Spleen (tissue), 7 donors: Measurements from ENCODE around the gene TMPRSS6.

Experiments used
- POLR2A ChIP-seq, 3 donors: fragments of 450-650 bp; IDR thresholded peaks; one replicate each; pipeline ENCODE4 v1.5.1; 2017; ENCODE audit warnings: antibody characterized with exemption in 3 of 3, mild to moderate bottlenecking in 1 of 3
- POLR2AphosphoS5 ChIP-seq, 3 donors: sonication (generic); formaldehyde crosslinking; IDR thresholded peaks; one replicate each; pipeline ENCODE4 v1.5.1; 2017; ENCODE audit warnings: antibody characterized with exemption in 3 of 3
- TF ChIP-seq, protein P1 (sequence below), 11 experiments: fragments of 200-600 bp in 7 of 11; fragments of 450-650 bp in 4 of 11; sonication (generic) in 4 of 11; IDR thresholded peaks in 8 of 11; conservative IDR thresholded peaks in 3 of 11; 1 replicate in 7 of 11; 2 replicates in 4 of 11; pipeline versions ENCODE4 v1.4.0 to v1.8.0; 2016 to 2021; ENCODE audit warnings: antibody characterized with exemption in 11 of 11, inconsistent platforms in 4 of 11, mild to moderate bottlenecking in 1 of 11
- donor health status: DM: no; HTN: no; CAD: no; lungs with moderate emphysema.
- donor health status: DM: no; HTN: no; CAD: no.
- donor health status: DM: no; HTN: no; CAD: no.

DNA sequence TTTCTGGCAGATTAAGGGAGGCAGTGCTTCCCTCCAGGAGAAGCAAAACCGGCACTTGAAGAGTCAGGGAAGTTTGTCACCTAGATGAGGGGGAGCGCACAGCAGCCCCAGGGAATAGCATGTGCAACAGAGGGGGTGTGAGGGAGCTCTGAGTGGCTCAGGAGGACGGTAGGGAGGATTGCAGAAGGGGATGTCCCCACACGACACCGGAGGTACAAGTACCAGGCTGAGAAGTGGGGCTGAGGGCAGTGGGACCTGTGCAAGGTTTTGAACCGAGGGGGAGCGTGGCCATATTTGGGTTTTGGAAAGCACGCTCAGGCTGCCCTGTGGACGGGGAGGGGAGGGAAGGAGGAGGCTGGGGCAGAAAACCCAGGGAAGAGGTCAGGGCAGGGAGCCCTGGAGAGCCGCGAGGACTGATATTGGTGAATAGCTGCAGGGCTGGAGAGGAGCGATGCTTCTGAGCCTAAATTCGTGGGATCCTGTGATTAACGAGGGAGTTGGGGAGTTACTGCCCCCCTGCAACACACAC is 17.9 kb upstream of the TMPRSS6 start:
- TF ChIP-seq, protein P1, sequence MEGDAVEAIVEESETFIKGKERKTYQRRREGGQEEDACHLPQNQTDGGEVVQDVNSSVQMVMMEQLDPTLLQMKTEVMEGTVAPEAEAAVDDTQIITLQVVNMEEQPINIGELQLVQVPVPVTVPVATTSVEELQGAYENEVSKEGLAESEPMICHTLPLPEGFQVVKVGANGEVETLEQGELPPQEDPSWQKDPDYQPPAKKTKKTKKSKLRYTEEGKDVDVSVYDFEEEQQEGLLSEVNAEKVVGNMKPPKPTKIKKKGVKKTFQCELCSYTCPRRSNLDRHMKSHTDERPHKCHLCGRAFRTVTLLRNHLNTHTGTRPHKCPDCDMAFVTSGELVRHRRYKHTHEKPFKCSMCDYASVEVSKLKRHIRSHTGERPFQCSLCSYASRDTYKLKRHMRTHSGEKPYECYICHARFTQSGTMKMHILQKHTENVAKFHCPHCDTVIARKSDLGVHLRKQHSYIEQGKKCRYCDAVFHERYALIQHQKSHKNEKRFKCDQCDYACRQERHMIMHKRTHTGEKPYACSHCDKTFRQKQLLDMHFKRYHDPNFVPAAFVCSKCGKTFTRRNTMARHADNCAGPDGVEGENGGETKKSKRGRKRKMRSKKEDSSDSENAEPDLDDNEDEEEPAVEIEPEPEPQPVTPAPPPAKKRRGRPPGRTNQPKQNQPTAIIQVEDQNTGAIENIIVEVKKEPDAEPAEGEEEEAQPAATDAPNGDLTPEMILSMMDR (IDR thresholded peaks at IDR 0.05 in 8 of 11, conservative IDR thresholded peaks at IDR 0.05 in 3 of 11), result no peak
- no peak for TF ChIP-seq POLR2A (IDR thresholded peaks at IDR 0.05)
- no peak for TF ChIP-seq POLR2AphosphoS5 (IDR thresholded peaks at IDR 0.05)
